Tibial nerve (tissue), 4 donors: ENCODE measurements around the gene DENND1A. TPM values are rescaled to one million over a fixed set of nuclear protein-coding genes. Genes with fewer than 3 reads are reported as not detected.

ENCODE experiments used
- DNase-seq, 2 donors: peaks; one replicate each; pipeline ENCODE4 v3.0.0-alpha.2; 2019; ENCODE audit warnings: low spot score in 2 of 2
- H3K27ac ChIP-seq, 4 donors: fragments of 200-600 bp; sonication (generic) in 3 of 4; one replicate each; pipeline ENCODE4 v1.5.1; 2017 to 2019; ENCODE audit warnings: mild to moderate bottlenecking in 1 of 4
- H3K27me3 ChIP-seq, 2 donors: fragments of 200-600 bp; sonication (generic) in 1 of 2; one replicate each; pipeline versions ENCODE4 v1.5.1 to v1.6.0; 2017 to 2019
- H3K36me3 ChIP-seq, 3 donors: fragments of 200-600 bp; sonication (generic); one replicate each; pipeline ENCODE4 v1.5.1; 2018 to 2019
- H3K4me1 ChIP-seq, 4 donors: fragments of 200-600 bp; sonication (generic) in 3 of 4; one replicate each; pipeline ENCODE4 v1.5.1; 2017 to 2019
- H3K4me3 ChIP-seq, 4 donors: fragments of 200-600 bp; sonication (generic) in 3 of 4; one replicate each; pipeline ENCODE4 v1.5.1; 2017 to 2019; ENCODE audit warnings: mild to moderate bottlenecking in 1 of 4, moderate library complexity in 1 of 4
- H3K9me3 ChIP-seq, 4 donors: fragments of 200-600 bp; sonication (generic) in 3 of 4; one replicate each; pipeline ENCODE4 v1.5.1; 2017 to 2019
- CTCF ChIP-seq, 5 experiments: fragments of 200-600 bp in 3 of 5; fragments of 450-650 bp in 2 of 5; sonication (generic) in 3 of 5; IDR thresholded peaks; one replicate each; pipeline ENCODE4 v1.5.1; 2016 to 2019; ENCODE audit warnings: antibody characterized with exemption in 5 of 5, mild to moderate bottlenecking in 3 of 5, moderate library complexity in 2 of 5
- EP300 ChIP-seq, 2 donors: sonication (generic); formaldehyde crosslinking; IDR thresholded peaks; one replicate each; pipeline ENCODE4 v1.6.1; 2017; ENCODE audit warnings: antibody characterized with exemption in 2 of 2, mild to moderate bottlenecking in 1 of 2
- POLR2A ChIP-seq, 2 donors: fragments of 450-650 bp; IDR thresholded peaks; one replicate each; pipeline ENCODE4 v1.6.1; 2017; ENCODE audit warnings: antibody characterized with exemption in 2 of 2, mild to moderate bottlenecking in 2 of 2, moderate library complexity in 2 of 2
- WGBS, 2 donors: methylation state at CpG; one replicate each; pipeline ENCODE4 v1.1.5; 2018; 5-methylcytosine and 5-hydroxymethylcytosine counted together
- total RNA-seq, 4 donors: library from RNA; depleted of rRNA; stranded (reverse); fragments of >200 nt; gene quantifications; one replicate each; pipeline ENCODE4 v1.1.0, GENCODE V29; 2016

The DENND1A gene
- total RNA-seq, 4 donors from 2014 or later: 17.5 to 34.8 (median 20.1) TPM

GRCh38 chr9:123370526-123371227, 559.2 kb downstream of the DENND1A start:
- 82 to 87% methylated on average over 22 to 25 of the region's 29 CpGs for WGBS, 2 donors
- no peaks in the 10 kb centered on the region for H3K9me3 ChIP-seq
- TF ChIP-seq POLR2A (IDR thresholded peaks at IDR 0.05) (no peak), CTCF (IDR thresholded peaks at IDR 0.05) (no peak), EP300 (IDR thresholded peaks at IDR 0.05) (no peak)
- H3K27me3 ChIP-seq: peaks cover 0 to 76% of the 10 kb centered on the region in 2 donors
- H3K4me1 ChIP-seq: peaks cover 0 to 27% (median 1%) of the 10 kb centered on the region in 4 donors
- DNase-seq: no peak
- no peak overlapping the region for H3K27ac ChIP-seq
- no peaks in the 10 kb centered on the region for H3K36me3 ChIP-seq
- H3K4me3 ChIP-seq: no peak overlapping the region

GRCh38 chr9:123370108-123370507, 559.8 kb downstream of the DENND1A start:
- Histone ChIP-seq H3K4me1 (peaks cover 0 to 21% (median 0%) of the 10 kb centered on the region in 4 donors), H3K36me3 (no peaks in the 10 kb centered on the region), H3K4me3 (no peak overlapping the region), H3K9me3 (no peaks in the 10 kb centered on the region), H3K27me3 (peaks cover 0 to 70% of the 10 kb centered on the region in 2 donors), H3K27ac (no peak overlapping the region)
- TF ChIP-seq EP300 (IDR thresholded peaks at IDR 0.05): no peak
- no peak for TF ChIP-seq CTCF (IDR thresholded peaks at IDR 0.05)
- no peak for TF ChIP-seq POLR2A (IDR thresholded peaks at IDR 0.05)
- no peak for DNase-seq
- 91 to 95% methylated on average over 11 to 12 of the region's 13 CpGs for WGBS, 2 donors

GRCh38 chr9:123369296-123369695, 560.6 kb downstream of the DENND1A start:
- peaks cover 0 to 62% of the 10 kb centered on the region in 2 donors for H3K27me3 ChIP-seq

GRCh38 chr9:123368536-123369153, 561.3 kb downstream of the DENND1A start:
- TF ChIP-seq POLR2A (IDR thresholded peaks at IDR 0.05): no peak
- no peak for TF ChIP-seq CTCF (IDR thresholded peaks at IDR 0.05)
- TF ChIP-seq EP300 (IDR thresholded peaks at IDR 0.05): no peak
- H3K27me3 ChIP-seq: peaks cover 0 to 56% of the 10 kb centered on the region in 2 donors
- H3K36me3 ChIP-seq: no peaks in the 10 kb centered on the region
- no peak overlapping the region for H3K4me3 ChIP-seq
- no peak overlapping the region for H3K27ac ChIP-seq
- H3K9me3 ChIP-seq: no peaks in the 10 kb centered on the region
- 69 to 80% methylated on average over 3 to 5 of the region's 6 CpGs for WGBS, 2 donors
- H3K4me1 ChIP-seq: peaks cover 0 to 17% (median 0%) of the 10 kb centered on the region in 4 donors
- DNase-seq: no peak

More at GRCh38 chr9:123369296-123369695, 560.6 kb downstream of the DENND1A start:
- no peak overlapping the region for H3K27ac ChIP-seq
- 79 to 80% methylated on average over 3 of the region's 3 CpGs for WGBS, 2 donors
- peaks cover 0 to 23% (median 0%) of the 10 kb centered on the region in 4 donors for H3K4me1 ChIP-seq
- TF ChIP-seq POLR2A (IDR thresholded peaks at IDR 0.05): no peak
- no peak for TF ChIP-seq CTCF (IDR thresholded peaks at IDR 0.05)
- TF ChIP-seq EP300 (IDR thresholded peaks at IDR 0.05): no peak
- no peaks in the 10 kb centered on the region for H3K9me3 ChIP-seq
- H3K4me3 ChIP-seq: no peak overlapping the region
- no peaks in the 10 kb centered on the region for H3K36me3 ChIP-seq
- DNase-seq: no peak

GRCh38 chr9:123368023-123368422, 561.9 kb downstream of the DENND1A start:
- 71 to 75% methylated on average over 10 of the region's 10 CpGs for WGBS, 2 donors

More at GRCh38 chr9:123368023-123368422, 561.9 kb downstream of the DENND1A start:
- H3K4me1 ChIP-seq: peaks cover 0 to 12% (median 0%) of the 10 kb centered on the region in 4 donors
- no peak for TF ChIP-seq EP300 (IDR thresholded peaks at IDR 0.05)
- no peak for TF ChIP-seq POLR2A (IDR thresholded peaks at IDR 0.05)
- H3K27ac ChIP-seq: no peak overlapping the region
- peaks cover 0 to 54% of the 10 kb centered on the region in 2 donors for H3K27me3 ChIP-seq
- no peaks in the 10 kb centered on the region for H3K36me3 ChIP-seq
- no peak overlapping the region for H3K4me3 ChIP-seq
- no peak for DNase-seq
- no peaks in the 10 kb centered on the region for H3K9me3 ChIP-seq
